HL-60 (cell line): ENCODE data around the gene PITPNB. TPM values are rescaled to one million over a fixed set of nuclear protein-coding genes. Genes with fewer than 3 reads are reported as not detected.

ENCODE experiments used
- DNase-seq, 2 experiments: peaks; one replicate each; pipeline ENCODE4 v3.0.0-alpha.2; 2010 to 2020; ENCODE audit warnings: low read depth in 1 of 2, low spot score in 1 of 2
- H3K27ac ChIP-seq: fragments of 250-450 bp; sonication (Bioruptor Pico); replicated peaks from 2 replicates; pipeline ENCODE4 v1.5.1; 2020; ENCODE audit warnings: mild to moderate bottlenecking, moderate library complexity
- H3K27me3 ChIP-seq: fragments of 250-450 bp; sonication (Bioruptor Pico); 2 replicates; pipeline ENCODE4 v1.5.1; 2021; ENCODE audit warnings: mild to moderate bottlenecking, moderate library complexity; ENCODE audit not compliant: insufficient read depth, poor library complexity, severe bottlenecking
- H3K4me3 ChIP-seq: replicated peaks from 2 replicates; pipeline ENCODE4 v1.5.1; 2011; ENCODE audit warnings: mild to moderate bottlenecking, control low read depth, low read length; ENCODE audit not compliant: insufficient read depth
- GABPA ChIP-seq: IDR thresholded peaks from 2 replicates; pipeline ENCODE4 v1.6.1; 2012; ENCODE audit warnings: low read depth
- POLR2AphosphoS5 ChIP-seq: IDR thresholded peaks from 2 replicates; pipeline ENCODE4 v1.6.1; 2012; ENCODE audit warnings: low read depth
- SPI1 ChIP-seq: IDR thresholded peaks from 2 replicates; pipeline ENCODE4 v1.6.1; 2012; ENCODE audit warnings: low read depth, mild to moderate bottlenecking, borderline replicate concordance
- microRNA-seq: library from miRNA; unstranded; fragments of <30 nt; microRNA quantifications from one replicate; pipeline ENCODE4, GENCODE V29; 2018
- TF ChIP-seq, protein P1 (sequence below): IDR thresholded peaks from one replicate; pipeline ENCODE4 v1.5.1; 2011; ENCODE audit warnings: low read length, control low read depth, inconsistent platforms; ENCODE audit not compliant: insufficient read depth
- TF ChIP-seq, protein P2 (sequence below): IDR thresholded peaks from 2 replicates; pipeline ENCODE4 v1.6.1; 2012; ENCODE audit warnings: low read depth; ENCODE audit not compliant: insufficient replicate concordance

Gene PITPNB

DNA sequence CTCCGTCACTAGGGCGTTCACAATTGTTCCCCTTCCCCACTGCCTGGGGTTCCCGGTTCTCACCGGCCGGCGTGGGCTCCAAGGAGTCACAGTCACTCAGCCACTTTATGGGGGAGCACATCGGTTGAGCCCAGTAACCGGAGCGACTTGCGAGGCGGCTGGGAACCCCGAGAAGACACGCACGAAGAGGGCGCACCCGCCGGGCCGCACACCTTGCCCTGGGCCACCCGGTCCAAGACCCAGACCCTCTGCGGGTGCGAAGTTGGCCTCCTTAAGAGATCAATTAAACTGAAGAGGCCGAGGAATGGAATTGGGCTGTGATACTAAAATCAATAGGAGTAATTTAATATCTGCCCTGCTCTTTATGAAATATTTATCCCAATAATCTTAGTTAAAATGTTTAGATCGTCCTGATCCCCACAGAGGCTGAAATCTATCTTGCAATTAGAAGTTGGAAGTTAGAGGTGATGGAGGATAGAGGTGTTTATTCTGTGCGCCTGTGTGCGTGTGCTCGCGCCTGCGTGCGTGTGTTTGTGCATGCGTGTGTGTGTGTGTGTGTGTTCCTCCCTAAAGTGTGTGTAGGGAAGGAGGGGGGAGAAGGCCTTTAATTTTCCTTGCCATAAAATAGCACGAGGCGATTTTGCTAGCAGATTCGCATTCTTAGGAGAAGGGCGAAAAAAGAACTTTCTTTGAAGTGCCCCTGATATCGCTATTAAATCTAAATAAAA lies 116.5 kb downstream of the PITPNB start:
- peaks cover 21% of the 10 kb centered on the region for H3K27me3 ChIP-seq
- no peak overlapping the region for H3K4me3 ChIP-seq
- TF ChIP-seq SPI1 (no peak), POLR2AphosphoS5 (no peak), GABPA (no peak)
- TF ChIP-seq, protein P1, sequence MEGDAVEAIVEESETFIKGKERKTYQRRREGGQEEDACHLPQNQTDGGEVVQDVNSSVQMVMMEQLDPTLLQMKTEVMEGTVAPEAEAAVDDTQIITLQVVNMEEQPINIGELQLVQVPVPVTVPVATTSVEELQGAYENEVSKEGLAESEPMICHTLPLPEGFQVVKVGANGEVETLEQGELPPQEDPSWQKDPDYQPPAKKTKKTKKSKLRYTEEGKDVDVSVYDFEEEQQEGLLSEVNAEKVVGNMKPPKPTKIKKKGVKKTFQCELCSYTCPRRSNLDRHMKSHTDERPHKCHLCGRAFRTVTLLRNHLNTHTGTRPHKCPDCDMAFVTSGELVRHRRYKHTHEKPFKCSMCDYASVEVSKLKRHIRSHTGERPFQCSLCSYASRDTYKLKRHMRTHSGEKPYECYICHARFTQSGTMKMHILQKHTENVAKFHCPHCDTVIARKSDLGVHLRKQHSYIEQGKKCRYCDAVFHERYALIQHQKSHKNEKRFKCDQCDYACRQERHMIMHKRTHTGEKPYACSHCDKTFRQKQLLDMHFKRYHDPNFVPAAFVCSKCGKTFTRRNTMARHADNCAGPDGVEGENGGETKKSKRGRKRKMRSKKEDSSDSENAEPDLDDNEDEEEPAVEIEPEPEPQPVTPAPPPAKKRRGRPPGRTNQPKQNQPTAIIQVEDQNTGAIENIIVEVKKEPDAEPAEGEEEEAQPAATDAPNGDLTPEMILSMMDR: no peak
- TF ChIP-seq, protein P2, sequence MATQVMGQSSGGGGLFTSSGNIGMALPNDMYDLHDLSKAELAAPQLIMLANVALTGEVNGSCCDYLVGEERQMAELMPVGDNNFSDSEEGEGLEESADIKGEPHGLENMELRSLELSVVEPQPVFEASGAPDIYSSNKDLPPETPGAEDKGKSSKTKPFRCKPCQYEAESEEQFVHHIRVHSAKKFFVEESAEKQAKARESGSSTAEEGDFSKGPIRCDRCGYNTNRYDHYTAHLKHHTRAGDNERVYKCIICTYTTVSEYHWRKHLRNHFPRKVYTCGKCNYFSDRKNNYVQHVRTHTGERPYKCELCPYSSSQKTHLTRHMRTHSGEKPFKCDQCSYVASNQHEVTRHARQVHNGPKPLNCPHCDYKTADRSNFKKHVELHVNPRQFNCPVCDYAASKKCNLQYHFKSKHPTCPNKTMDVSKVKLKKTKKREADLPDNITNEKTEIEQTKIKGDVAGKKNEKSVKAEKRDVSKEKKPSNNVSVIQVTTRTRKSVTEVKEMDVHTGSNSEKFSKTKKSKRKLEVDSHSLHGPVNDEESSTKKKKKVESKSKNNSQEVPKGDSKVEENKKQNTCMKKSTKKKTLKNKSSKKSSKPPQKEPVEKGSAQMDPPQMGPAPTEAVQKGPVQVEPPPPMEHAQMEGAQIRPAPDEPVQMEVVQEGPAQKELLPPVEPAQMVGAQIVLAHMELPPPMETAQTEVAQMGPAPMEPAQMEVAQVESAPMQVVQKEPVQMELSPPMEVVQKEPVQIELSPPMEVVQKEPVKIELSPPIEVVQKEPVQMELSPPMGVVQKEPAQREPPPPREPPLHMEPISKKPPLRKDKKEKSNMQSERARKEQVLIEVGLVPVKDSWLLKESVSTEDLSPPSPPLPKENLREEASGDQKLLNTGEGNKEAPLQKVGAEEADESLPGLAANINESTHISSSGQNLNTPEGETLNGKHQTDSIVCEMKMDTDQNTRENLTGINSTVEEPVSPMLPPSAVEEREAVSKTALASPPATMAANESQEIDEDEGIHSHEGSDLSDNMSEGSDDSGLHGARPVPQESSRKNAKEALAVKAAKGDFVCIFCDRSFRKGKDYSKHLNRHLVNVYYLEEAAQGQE: no peak
- H3K27ac ChIP-seq: no peak overlapping the region
- no peak for DNase-seq

Small RNAs within 50 kb of the gene (microRNA-seq; reads per million reads assigned to microRNA genes)
- not detected for gene MIR3199-1
- gene MIR3199-2: not detected
